Measurements from ENCODE around the gene BMP7.

DNA sequence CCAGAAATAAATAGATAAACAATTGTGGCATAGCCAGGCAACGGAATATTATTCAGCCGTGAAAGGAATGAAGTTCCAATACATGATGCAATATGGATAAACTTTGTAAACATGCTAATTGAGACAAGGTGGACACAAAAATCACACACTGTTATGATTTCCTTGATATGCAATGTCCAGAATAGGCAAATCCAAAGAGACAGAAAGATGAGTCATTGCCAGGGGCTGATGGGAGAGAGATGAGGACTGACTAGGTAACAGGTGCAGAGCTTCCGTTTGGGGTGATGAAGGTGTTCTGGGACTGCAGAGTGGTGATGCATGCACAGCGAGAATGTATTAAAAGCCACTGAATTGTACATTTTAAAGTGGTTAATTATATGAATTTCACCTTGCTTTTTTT is 32.0 kb upstream of the BMP7 start:
- TF ChIP-seq, protein P1, sequence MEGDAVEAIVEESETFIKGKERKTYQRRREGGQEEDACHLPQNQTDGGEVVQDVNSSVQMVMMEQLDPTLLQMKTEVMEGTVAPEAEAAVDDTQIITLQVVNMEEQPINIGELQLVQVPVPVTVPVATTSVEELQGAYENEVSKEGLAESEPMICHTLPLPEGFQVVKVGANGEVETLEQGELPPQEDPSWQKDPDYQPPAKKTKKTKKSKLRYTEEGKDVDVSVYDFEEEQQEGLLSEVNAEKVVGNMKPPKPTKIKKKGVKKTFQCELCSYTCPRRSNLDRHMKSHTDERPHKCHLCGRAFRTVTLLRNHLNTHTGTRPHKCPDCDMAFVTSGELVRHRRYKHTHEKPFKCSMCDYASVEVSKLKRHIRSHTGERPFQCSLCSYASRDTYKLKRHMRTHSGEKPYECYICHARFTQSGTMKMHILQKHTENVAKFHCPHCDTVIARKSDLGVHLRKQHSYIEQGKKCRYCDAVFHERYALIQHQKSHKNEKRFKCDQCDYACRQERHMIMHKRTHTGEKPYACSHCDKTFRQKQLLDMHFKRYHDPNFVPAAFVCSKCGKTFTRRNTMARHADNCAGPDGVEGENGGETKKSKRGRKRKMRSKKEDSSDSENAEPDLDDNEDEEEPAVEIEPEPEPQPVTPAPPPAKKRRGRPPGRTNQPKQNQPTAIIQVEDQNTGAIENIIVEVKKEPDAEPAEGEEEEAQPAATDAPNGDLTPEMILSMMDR (conservative IDR thresholded peaks at IDR 0.05): no peak
- no peak for TF ChIP-seq EZH2 (IDR thresholded peaks at IDR 0.05; ENCODE audit: low read depth)
